ENCODE results near the gene WASL.
"Not testable (repeated sequence)": the region's sequence is repeated elsewhere in the genome, so short reads cannot be mapped to it uniquely, and the experiment has no call there.

WASL gene

DNA sequence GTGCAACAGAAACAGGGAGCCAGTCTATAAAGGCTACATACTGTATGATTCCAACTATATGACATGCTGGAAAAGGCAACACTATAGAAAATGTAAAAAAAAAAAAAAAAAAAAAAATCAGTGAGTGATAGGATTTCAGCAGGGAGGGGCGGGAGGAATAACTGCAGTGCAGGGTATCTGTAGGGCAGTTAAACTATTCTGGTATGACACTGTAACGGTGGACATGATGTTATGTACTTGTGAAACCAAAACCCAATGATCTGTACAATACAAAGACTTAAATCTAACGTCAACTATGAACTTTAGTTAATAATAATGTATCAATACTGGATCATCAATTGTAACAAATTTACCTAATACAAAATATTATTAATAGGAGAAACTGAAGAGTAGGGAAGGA, 14.3 kb downstream of the WASL start:
- no peak for DNase-seq (ENCODE audit: low read depth, low spot score)

GRCh38 chr7:123732413-123733091, 16.3 kb downstream of the WASL start:
- no peak for DNase-seq (ENCODE audit: low read depth, low spot score)

- DNase-seq (ENCODE audit: low read depth, low spot score) = no peak
Measured at GRCh38 chr7:123729218-123729578, 19.6 kb downstream of the WASL start.

GRCh38 chr7:123727071-123727837, 21.5 kb downstream of the WASL start:
- no peak for DNase-seq (ENCODE audit: low read depth, low spot score)

- DNase-seq (ENCODE audit: low read depth, low spot score) = no peak
Measured at GRCh38 chr7:123725586-123726171, 23.1 kb downstream of the WASL start.

DNA sequence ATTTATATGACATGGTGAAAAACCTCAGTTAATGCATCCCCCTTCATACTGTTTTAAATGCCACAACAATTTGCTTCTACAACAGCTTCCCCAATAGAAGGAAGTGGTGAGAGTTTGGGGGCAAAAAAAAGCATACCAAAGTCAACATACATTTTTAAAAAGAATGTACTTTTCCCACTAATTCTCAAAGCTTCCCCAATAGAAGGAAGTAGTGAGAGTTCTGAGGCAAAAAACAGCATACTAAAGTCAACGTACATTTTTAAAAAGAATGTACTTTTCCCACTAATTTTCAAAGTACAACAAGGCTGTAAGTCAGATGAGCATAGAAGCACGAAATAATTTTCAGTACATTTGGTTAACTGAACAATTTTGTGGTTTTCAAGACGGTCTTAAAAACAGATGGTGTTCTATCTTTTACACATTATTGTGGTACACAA, 24.0 kb downstream of the WASL start:
- DNase-seq (ENCODE audit: low read depth, low spot score) = no peak

DNA sequence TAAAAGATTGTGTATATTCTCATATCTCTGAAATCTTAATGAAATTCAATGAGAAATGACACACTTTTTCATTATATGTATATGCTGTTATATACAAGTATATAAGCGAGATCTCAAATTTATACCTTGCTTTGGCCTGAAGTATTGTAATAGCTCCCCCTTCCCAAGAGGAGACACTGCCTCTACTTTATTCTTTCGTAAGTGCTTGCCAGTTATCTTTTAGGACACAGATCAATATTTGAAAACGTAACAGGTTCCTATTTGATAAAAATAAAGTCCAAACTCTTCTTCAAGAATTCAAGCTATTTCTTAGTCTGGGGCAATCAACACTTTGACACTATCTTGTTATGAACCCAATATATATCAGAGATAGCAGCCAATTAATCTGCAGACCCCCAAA, 24.9 kb downstream of the WASL start:
- no peak for DNase-seq (ENCODE audit: low read depth, low spot score)

DNA sequence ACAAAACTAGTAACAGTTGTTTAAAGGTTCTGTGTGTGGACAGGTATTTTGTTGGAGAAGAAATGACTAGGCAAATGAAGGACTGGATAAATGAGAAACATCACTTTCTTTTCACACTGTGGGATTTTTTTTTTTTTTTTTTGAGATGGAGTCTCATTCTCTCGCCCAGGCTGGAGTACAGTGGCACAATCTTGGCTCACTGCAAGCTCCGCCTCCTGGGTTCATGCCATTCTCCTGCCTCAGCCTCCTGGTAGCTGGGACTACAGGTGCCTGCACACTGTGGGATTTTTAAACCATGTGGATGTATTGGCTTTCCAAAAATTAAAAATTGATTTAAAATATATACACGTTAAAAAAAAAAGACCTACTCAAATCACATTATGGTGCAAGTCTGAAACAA, 28.3 kb downstream of the WASL start:
- not testable (repeated sequence) for DNase-seq (ENCODE audit: low read depth, low spot score)

DNA sequence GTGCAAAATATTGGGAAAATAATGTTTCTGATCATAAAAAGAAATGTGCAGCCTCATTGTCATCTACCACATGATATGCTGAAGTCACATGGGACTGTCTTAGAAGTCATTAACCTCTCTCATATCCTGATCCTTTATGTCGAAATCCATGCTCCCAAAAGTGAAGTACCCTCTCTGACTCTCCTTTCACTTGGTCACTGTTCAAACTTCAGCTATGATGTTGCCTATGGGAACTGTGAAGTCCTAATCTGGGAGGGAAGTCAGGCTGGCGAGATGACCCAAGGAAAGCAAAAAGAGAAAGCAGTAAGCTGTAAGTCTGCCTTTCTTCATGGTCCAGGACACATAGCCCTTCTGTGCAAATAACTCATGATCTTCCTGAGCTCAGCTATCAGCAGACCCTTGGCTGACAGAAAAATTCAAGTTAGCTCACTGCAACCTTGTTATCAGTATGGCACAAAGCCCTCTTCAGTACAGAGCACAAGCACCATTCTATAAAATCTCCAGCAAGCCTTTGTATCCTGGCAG, 29.5 kb downstream of the WASL start:
- DNase-seq (ENCODE audit: low read depth, low spot score) = no peak

DNA sequence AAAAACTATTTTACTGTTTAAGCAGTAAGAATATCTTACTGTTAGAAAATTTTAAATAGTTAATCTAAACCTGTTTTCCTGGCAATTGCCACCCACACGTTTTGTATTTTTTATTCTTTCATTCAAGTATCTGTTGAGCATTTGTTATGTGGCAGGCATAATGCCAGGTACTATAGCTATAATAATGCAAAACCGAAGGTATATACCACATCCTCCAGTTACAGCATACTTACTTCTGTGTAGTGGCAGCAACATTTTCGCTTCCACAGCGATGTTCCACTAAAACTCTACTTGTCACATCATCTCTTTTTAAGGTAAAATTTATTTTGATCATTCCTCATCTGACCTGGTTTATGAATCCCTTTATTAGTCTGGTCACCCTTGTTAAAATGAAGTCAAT, 30.0 kb downstream of the WASL start:
- no peak for DNase-seq (ENCODE audit: low read depth, low spot score)

DNA sequence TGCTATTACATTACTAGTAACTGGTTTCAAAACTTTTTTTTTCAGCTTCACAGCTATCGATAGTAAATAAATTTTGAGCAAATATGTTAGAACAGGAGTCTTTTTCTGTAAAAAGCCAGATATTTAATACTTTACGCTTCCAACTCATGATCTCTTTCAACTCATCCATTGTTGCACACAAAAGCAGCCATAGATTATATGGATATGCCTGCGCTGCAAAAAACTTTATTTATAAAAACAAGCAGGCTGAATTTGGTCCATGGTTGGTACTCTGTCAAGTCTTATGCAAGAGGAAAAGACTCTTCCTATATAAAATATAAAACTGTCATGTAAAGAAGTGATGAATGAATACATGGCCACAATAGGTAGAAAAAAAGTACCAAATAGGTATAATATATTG, 31.1 kb downstream of the WASL start:
- no peak for DNase-seq (ENCODE audit: low read depth, low spot score)

DNA sequence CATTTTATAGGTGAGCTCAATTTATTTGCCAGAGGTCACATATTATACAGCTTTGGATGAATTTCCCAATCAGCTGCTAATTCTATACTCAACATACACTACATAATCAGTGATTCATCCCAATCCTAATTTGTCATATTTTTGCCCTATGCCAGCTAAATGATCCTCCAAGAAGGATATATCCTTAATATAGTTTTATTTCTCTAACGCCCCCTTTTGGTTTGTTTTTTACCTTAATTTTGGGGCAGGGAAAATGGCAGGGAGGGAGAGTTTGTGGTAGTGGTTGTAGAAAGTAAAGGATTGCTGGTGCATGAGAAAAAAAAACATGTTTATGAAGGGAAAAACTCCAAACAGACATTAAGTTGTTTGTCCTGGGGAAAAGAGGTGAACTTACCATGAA, 31.9 kb downstream of the WASL start:
- no peak for DNase-seq (ENCODE audit: low read depth, low spot score)

DNA sequence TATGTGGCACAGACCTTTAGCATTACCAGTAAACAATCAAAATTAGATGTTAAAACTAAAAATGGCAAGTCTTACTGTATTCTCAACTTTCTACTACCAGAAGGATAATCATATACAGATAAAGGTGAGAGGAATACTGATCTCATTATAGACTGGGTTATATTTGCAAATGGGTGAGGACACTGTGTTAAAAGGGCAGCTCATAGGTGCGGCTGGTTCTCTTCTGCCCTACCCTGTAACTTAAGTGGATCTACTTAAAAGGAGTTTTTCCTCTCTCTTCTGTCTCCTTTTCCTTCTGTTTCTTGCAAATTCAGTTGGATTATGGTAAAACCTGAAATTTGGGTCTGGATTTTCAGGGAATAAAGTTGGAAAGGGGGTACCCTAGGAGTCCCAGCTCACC, 33.0 kb downstream of the WASL start:
- DNase-seq (ENCODE audit: low read depth, low spot score) = no peak

GRCh38 chr7:123715198-123715597, 33.6 kb downstream of the WASL start:
- no peak for DNase-seq (ENCODE audit: low read depth, low spot score)

DNA sequence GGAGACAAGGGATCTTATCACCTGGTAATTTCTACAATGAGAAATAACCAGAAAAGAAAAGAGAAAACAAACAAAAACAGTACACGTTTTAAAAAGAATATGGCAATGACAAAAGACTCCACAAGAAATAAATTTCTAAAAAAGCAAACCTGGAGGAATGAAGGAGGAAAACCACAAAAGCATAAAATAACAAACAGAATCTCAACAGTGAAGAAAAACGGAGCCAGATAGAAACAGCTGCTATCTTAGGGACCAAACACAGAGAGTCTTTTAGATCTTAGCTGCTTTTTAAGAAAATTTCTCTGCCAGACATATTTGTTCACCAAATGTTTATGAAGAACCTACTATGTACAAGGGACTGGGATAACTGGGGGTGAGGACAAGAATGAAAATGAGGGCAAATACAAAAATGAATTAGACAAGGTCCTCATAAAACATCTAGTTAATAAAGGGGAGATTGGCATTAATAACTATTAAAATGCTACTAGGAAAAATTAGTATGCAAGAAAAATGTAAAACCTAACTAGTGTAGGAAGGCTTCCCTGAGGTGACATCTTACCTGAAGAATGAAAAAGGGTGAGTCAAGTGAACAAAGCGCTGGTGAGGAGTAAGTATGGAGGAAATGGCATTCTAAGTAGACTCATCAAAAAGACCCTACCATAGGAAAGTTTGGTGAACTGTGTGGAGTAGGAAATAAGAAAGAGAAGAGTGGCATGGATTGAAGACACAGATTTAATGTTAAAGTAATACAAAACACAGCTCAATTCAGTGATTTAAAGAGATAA, 34.3 kb downstream of the WASL start:
- no peak for DNase-seq (ENCODE audit: low read depth, low spot score)

GRCh38 chr7:123712619-123713018, 36.2 kb downstream of the WASL start:
- DNase-seq (ENCODE audit: low read depth, low spot score) = no peak

DNA sequence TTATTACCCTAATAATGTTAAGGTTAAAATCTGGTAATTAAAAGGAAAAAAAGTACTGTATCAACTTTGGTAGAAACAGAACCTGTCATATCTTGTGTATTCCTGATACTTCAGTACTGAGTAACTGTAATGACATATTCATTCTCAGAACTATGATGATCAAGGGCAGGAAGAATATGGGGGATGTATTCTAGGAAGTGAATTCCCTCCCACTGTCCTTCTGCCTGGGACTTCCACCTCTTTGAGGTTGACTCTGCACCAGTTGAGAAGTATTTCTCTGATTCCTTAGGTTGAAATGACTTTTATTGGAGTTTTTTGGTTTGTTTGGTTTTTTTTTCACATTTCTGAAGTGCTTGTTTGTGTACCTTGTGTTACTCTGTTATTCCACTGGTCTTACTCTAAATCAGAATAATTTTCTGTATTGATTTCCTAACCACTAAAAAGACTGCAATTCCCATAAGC, 36.9 kb downstream of the WASL start:
- DNase-seq (ENCODE audit: low read depth, low spot score) = no peak

DNA sequence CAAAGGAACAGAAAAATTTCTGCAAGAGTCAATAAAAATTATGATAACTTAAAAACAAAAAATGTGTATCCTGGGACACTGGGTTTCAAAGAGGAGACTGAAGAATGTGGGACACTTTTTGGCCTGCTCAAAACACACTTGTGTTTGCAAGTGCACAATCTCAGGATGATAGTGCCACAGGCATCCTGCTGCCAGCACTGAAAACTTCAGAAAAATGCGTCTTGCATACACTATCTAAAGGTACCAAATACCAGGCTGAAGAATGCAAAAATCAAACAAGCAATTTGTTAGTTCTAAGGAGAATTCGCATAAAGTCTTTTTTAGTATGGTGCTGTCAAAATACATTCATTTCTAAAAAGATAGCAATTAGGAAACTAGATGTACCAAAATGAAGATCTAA, 38.1 kb downstream of the WASL start:
- no peak for DNase-seq (ENCODE audit: low read depth, low spot score)

- no peak for DNase-seq (ENCODE audit: low read depth, low spot score)
Measured at GRCh38 chr7:123709525-123709924, 39.3 kb downstream of the WASL start.

DNA sequence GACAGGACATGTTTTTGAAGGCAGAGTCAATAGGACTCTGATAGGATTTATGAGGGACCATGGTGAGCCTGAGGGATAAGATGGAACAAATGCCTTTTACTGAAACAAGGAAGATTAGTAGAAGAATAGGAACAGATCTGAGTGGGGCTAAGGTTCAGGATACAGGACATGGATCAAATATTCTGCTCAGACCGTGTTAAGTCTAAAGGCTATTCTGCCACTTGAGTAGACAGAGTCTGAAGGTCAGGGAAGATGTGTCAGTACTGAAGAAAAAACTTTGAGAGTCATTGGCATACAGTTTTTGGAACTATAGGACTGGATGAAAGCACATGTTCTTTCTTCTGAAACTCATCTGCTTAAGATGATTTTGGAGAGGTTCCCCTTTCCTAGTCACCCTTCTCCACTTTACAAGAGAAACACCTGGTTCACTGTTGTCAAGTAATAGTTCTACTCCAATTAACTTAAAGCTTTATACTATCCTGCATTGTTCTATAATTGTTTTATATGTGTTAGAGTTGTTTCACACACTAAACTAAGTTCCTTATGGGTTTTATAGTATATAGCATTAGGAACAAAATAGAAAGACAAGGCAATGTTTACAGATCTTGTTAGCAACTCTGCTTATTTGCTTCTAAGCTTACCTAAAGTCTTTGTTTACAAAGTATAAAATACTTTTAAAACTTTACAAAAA, 43.4 kb downstream of the WASL start:
- DNase-seq (ENCODE audit: low read depth, low spot score) = no peak

- no peak for DNase-seq (ENCODE audit: low read depth, low spot score)
Measured at GRCh38 chr7:123695944-123696677, 52.7 kb downstream of the WASL start.

Data from activated naive CD8-positive, alpha-beta T cell treated with anti-CD3 and anti-CD28 coated beads, Interleukin-2, amount 50 U/mL, for 16 hours (primary cell).